Choroid plexus epithelial cell (primary cell): ENCODE measurements around the gene TANGO6.

Source experiments
- DNase-seq: peaks from one replicate; pipeline ENCODE4 v3.0.0-alpha.2; 2010; ENCODE audit warnings: low read depth
- H3K4me3 ChIP-seq: 2 replicates; pipeline ENCODE4 v1.5.1; 2011; ENCODE audit warnings: low read depth, mild to moderate bottlenecking, control low read depth, low read length, moderate library complexity
- CTCF ChIP-seq: conservative IDR thresholded peaks from 2 replicates; pipeline ENCODE4 v1.5.1; 2011; ENCODE audit warnings: low read depth, mild to moderate bottlenecking, control low read depth, inconsistent platforms, low read length, moderate library complexity

Gene TANGO6

DNA sequence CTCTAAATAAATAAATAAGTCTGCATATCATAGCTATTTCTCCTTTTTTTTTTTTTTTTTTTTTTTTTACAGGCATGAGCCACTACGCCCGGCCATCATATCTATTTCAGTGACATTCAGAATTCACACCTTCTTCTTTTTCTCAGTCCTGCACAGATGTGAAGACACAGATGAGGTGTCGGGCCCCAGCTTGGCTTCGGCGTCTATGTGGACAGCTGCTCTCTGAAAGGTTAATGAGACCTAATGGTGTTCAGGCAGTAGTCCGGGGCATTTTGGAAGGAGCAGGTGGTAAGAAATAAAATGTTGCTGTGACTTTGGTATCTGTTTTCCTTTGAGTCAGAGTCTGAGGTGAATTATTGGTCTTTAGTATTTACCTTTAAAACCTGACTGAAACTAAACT lies 23.6 kb downstream of the TANGO6 start:
- no peak for DNase-seq
- TF ChIP-seq CTCF, result no peak
- H3K4me3 ChIP-seq, result no peak overlapping the region

- no peak for DNase-seq
- H3K4me3 ChIP-seq, result no peak overlapping the region
- TF ChIP-seq CTCF, result no peak
Observed at GRCh38 chr16:68869492-68870088, 26.3 kb downstream of the TANGO6 start.

GRCh38 chr16:68873635-68874471 lies 30.5 kb downstream of the TANGO6 start:
- H3K4me3 ChIP-seq, result no peak overlapping the region
- TF ChIP-seq CTCF, result no peak

GRCh38 chr16:68875871-68876270 lies 32.5 kb downstream of the TANGO6 start:
- DNase-seq, result no peak
- no peak overlapping the region for H3K4me3 ChIP-seq
- no peak for TF ChIP-seq CTCF

More at GRCh38 chr16:68873635-68874471, 30.5 kb downstream of the TANGO6 start:
- no peak for DNase-seq

- TF ChIP-seq CTCF, result no peak
- no peak for DNase-seq
- no peak overlapping the region for H3K4me3 ChIP-seq
Observed at GRCh38 chr16:68883685-68884084, 40.4 kb downstream of the TANGO6 start.

DNA sequence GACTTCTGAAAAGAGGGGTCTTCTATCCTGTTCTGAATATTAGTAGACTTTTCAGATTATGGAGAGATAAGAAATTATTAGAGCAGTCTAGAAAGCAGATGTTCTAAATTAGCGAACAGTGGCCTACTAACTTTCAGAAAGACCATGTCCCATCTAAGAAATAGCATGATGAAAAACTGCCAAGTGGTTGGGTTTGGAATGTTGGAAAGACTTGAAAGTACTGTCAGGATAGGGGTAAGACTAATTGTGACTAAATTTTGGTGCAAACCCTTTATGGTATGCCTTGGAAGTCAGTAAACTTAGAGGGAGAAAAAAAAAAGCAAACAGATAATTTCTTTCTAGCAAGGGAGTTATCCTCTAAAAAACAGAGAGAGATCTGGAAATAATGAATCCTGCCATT lies 41.1 kb downstream of the TANGO6 start:
- no peak for TF ChIP-seq CTCF
- DNase-seq, result no peak
- no peak overlapping the region for H3K4me3 ChIP-seq
